B cell (primary cell): ENCODE data around the gene LAIR2.

ENCODE experiments used
- CTCF ChIP-seq: fragments of 200-600 bp; IDR thresholded peaks from one replicate; pipeline ENCODE4 v1.8.0; 2022; ENCODE audit warnings: antibody characterized with exemption, mild to moderate bottlenecking
- EZH2 ChIP-seq: IDR thresholded peaks from 2 replicates; pipeline ENCODE4 v1.6.1; 2012; ENCODE audit warnings: borderline replicate concordance, low read depth, mild to moderate bottlenecking, moderate library complexity, low read length; ENCODE audit not compliant: insufficient read depth, poor library complexity, severe bottlenecking

GRCh38 chr19:54485851-54486250 is 16.8 kb upstream of the LAIR2 start:
- TF ChIP-seq CTCF, result no peak
- TF ChIP-seq EZH2, result no peak
